ENCODE results near the gene CUX1. TPM values are rescaled to one million over a fixed set of nuclear protein-coding genes. Genes with fewer than 3 reads are reported as not detected.
"Not testable (repeated sequence)": the region's sequence is repeated elsewhere in the genome, so short reads cannot be mapped to it uniquely, and the experiment has no call there.

CUX1 gene
- total and polyA plus RNA-seq, 4 donors: 40.5 to 138 (median 69.1) TPM

GRCh38 chr7:101845974-101846373 lies 28.5 kb downstream of the CUX1 start:
- WGBS, 2 donors: 91 to 98% methylated on average over 2 of the region's 2 CpGs
- Histone ChIP-seq H3K27ac (ENCODE audit: low read depth in 1 of 2, low read length in 1 of 2) (no peak overlapping the region), H3K4me1 (ENCODE audit: control insufficient read depth in 5 of 5, insufficient read depth in 5 of 5, low read length in 5 of 5) (peaks cover 0 to 1% (median 0%) of the 10 kb centered on the region in 5 donors), H3K36me3 (ENCODE audit: control insufficient read depth in 4 of 4, insufficient read depth in 4 of 4, low read length in 4 of 4) (peaks cover 0 to 2% (median 0%) of the 10 kb centered on the region in 4 donors), H3K9ac (ENCODE audit: insufficient read depth in 1 of 2, low read length in 2 of 2) (no peak overlapping the region), H3K27me3 (ENCODE audit: control insufficient read depth in 3 of 3, insufficient read depth in 3 of 3, low read length in 2 of 3) (no peaks in the 10 kb centered on the region), H3K4me3 (no peak overlapping the region), H3K9me3 (ENCODE audit: control insufficient read depth in 4 of 4, insufficient read depth in 3 of 4, low read length in 3 of 4) (peaks cover 0 to 5% (median 1%) of the 10 kb centered on the region in 4 donors)
- ATAC-seq (ENCODE audit: insufficient read depth, low FRiP score) (no peak), DNase-seq (no peak)
- TF ChIP-seq CTCF (IDR thresholded peaks at IDR 0.05; ENCODE audit: control extremely low read depth, extremely low read depth): no peak

DNA sequence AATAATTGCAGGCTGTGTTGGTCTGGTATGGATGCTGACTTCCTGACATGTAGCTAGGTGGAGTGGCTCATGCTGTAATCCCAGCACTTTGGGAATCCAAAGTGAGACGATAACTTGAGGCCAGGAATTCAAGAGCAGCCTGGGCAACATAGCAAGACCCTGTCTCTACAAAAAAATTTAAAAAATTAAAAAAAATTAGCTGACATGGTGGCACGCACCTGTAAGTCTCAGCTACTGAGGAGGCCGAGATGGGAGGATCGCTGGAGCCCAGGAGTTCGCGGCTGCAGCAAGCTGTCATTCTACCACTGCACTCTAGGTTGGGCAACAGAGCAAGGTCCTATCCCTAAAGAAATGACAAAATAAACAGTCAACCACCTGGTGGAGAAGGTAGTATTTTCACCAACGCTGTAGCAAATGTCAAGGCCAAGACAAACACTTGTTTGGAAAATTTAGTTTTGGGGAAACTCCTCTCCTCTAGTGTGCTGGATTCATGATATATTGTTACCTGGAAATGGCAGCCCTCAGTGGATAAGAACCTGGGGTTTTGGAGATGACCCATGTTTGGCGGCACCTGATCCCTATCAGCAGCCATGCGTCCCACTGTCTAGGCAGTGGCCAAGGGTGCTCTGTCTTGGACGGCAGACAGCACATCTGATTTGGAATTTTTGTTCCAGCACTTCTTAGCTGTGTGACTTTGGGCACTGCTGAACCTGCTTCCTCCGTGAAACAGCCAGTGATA lies 29.5 kb downstream of the CUX1 start:
- no peak overlapping the region for H3K4me3 ChIP-seq
- H3K9me3 ChIP-seq (ENCODE audit: control insufficient read depth in 4 of 4, insufficient read depth in 3 of 4, low read length in 3 of 4): peaks cover 0 to 5% (median 1%) of the 10 kb centered on the region in 4 donors
- WGBS, 2 donors: 96 to 98% methylated on average over 11 of the region's 11 CpGs
- H3K9ac ChIP-seq (ENCODE audit: insufficient read depth in 1 of 2, low read length in 2 of 2): no peak overlapping the region
- H3K27me3 ChIP-seq (ENCODE audit: control insufficient read depth in 3 of 3, insufficient read depth in 3 of 3, low read length in 2 of 3): no peaks in the 10 kb centered on the region
- no peak for TF ChIP-seq CTCF (IDR thresholded peaks at IDR 0.05; ENCODE audit: control extremely low read depth, extremely low read depth)
- peaks cover 0 to 1% (median 0%) of the 10 kb centered on the region in 5 donors for H3K4me1 ChIP-seq (ENCODE audit: control insufficient read depth in 5 of 5, insufficient read depth in 5 of 5, low read length in 5 of 5)
- DNase-seq (no peak), ATAC-seq (ENCODE audit: insufficient read depth, low FRiP score) (no peak)
- peaks cover 0 to 2% (median 0%) of the 10 kb centered on the region in 4 donors for H3K36me3 ChIP-seq (ENCODE audit: control insufficient read depth in 4 of 4, insufficient read depth in 4 of 4, low read length in 4 of 4)
- H3K27ac ChIP-seq (ENCODE audit: low read depth in 1 of 2, low read length in 1 of 2): no peak overlapping the region

DNA sequence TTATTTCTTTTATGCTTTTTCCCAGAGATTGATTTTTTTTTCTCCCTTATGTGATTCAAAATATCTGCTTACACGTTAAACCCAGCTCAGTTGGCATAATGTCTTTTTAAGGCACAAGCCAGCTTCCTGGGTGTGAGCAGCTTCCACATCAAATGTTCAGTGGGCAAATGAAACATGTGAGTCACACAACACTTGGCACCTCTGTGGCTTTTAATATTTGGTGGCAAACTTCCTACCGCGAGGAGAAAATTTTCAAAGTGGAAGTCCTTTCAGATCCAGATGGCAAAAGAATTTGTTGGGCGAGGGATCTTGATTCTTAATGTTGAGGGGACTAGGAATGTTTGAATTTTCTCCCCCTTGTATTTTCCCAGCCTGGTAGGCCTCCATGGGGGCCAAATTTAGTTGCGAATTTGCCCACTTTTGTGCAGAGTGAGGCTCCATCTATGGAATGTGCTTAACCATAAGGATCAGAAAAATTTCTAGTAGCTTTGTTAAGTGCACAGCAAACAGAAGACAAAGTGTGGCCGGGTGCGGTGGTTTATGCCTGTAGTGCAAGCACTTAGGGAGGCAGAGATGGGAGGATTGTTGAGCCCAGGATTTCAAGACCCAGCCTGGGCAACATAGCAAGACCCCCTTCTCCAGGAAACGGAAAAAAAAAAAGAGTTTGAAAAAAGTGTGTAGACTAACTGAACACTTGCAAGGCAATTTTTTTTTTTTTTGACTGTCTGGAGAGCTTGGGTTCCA lies 31.0 kb downstream of the CUX1 start:
- Histone ChIP-seq H3K9ac (ENCODE audit: insufficient read depth in 1 of 2, low read length in 2 of 2) (no peak overlapping the region), H3K9me3 (ENCODE audit: control insufficient read depth in 4 of 4, insufficient read depth in 3 of 4, low read length in 3 of 4) (peaks cover 0 to 5% (median 1%) of the 10 kb centered on the region in 4 donors), H3K4me3 (no peak overlapping the region), H3K27me3 (ENCODE audit: control insufficient read depth in 3 of 3, insufficient read depth in 3 of 3, low read length in 2 of 3) (no peaks in the 10 kb centered on the region), H3K4me1 (ENCODE audit: control insufficient read depth in 5 of 5, insufficient read depth in 5 of 5, low read length in 5 of 5) (peaks cover 0 to 2% (median 0%) of the 10 kb centered on the region in 5 donors), H3K36me3 (ENCODE audit: control insufficient read depth in 4 of 4, insufficient read depth in 4 of 4, low read length in 4 of 4) (peaks cover 0 to 2% (median 0%) of the 10 kb centered on the region in 4 donors), H3K27ac (ENCODE audit: low read depth in 1 of 2, low read length in 1 of 2) (no peak overlapping the region)
- ATAC-seq (ENCODE audit: insufficient read depth, low FRiP score) (peak; percentile 73), DNase-seq (no peak)
- WGBS, 2 donors: 59 to 82% methylated on average over 8 of the region's 8 CpGs
- TF ChIP-seq CTCF (IDR thresholded peaks at IDR 0.05; ENCODE audit: control extremely low read depth, extremely low read depth): no peak

DNA sequence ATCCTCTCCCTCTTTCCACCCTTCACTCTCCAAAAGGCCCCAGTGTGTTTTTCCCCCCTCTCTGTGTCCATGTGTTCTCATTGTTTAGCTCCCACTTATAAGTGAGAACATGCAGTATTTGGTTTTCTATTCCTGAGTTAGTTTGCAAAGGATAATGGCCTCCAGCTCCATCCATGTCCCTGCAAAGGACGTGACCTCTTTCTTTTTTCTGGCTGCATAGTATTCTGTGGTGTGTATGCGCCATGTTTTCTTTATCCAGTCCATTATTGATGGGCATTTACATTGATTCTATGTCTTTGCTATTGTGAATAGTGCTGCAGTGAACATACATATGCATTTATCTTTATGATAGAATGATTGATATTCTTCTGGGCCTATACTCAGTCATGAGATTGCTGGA lies 31.9 kb downstream of the CUX1 start:
- WGBS, 2 donors: 99 to 100% methylated on average over 2 of the region's 2 CpGs
- not testable (repeated sequence) for H3K4me1 ChIP-seq (ENCODE audit: control insufficient read depth in 5 of 5, insufficient read depth in 5 of 5, low read length in 5 of 5); DNase-seq; H3K9ac ChIP-seq (ENCODE audit: insufficient read depth in 1 of 2, low read length in 2 of 2); H3K27ac ChIP-seq (ENCODE audit: low read depth in 1 of 2, low read length in 1 of 2); ATAC-seq (ENCODE audit: insufficient read depth, low FRiP score); H3K36me3 ChIP-seq (ENCODE audit: control insufficient read depth in 4 of 4, insufficient read depth in 4 of 4, low read length in 4 of 4); H3K27me3 ChIP-seq (ENCODE audit: control insufficient read depth in 3 of 3, insufficient read depth in 3 of 3, low read length in 2 of 3); H3K9me3 ChIP-seq (ENCODE audit: control insufficient read depth in 4 of 4, insufficient read depth in 3 of 4, low read length in 3 of 4); H3K4me3 ChIP-seq

DNA sequence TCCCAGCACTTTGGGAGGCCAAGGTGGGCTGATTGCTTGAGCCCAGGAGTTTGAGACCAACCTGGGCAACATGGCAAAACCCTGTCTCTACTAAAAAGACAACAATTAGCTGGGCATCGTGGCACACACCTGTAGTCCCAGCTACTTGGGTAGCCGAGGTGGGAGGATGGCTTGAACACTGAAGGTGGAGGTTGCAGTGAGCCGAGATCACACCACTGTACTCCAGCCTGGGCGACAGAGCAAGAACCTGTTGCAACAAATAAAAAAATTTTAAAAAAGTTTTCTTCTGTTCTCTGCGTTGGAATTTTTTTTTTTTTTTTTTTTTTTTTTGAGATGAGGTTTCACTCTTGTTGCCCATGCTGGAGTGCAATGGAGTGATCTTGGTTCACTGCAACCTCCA lies 34.9 kb downstream of the CUX1 start:
- not testable (repeated sequence) for H3K4me3 ChIP-seq; ATAC-seq (ENCODE audit: insufficient read depth, low FRiP score); H3K27me3 ChIP-seq (ENCODE audit: control insufficient read depth in 3 of 3, insufficient read depth in 3 of 3, low read length in 2 of 3); H3K9ac ChIP-seq (ENCODE audit: insufficient read depth in 1 of 2, low read length in 2 of 2); H3K9me3 ChIP-seq (ENCODE audit: control insufficient read depth in 4 of 4, insufficient read depth in 3 of 4, low read length in 3 of 4); H3K36me3 ChIP-seq (ENCODE audit: control insufficient read depth in 4 of 4, insufficient read depth in 4 of 4, low read length in 4 of 4); DNase-seq; H3K27ac ChIP-seq (ENCODE audit: low read depth in 1 of 2, low read length in 1 of 2)
- WGBS, 2 donors: 92% methylated on average over 5 of the region's 5 CpGs
- peaks cover 2 to 16% (median 13%) of the 10 kb centered on the region in 5 donors for H3K4me1 ChIP-seq (ENCODE audit: control insufficient read depth in 5 of 5, insufficient read depth in 5 of 5, low read length in 5 of 5)
